NCI-H2227 treated with DMSO at 0.1 percent for 48 hours (cell line): ENCODE results near the gene ANKRD12.

Source experiments
- DNase-seq: peaks from one replicate; lab custom pipeline; 2025; lab: John Stamatoyannopoulos, UW

ANKRD12 gene

DNA sequence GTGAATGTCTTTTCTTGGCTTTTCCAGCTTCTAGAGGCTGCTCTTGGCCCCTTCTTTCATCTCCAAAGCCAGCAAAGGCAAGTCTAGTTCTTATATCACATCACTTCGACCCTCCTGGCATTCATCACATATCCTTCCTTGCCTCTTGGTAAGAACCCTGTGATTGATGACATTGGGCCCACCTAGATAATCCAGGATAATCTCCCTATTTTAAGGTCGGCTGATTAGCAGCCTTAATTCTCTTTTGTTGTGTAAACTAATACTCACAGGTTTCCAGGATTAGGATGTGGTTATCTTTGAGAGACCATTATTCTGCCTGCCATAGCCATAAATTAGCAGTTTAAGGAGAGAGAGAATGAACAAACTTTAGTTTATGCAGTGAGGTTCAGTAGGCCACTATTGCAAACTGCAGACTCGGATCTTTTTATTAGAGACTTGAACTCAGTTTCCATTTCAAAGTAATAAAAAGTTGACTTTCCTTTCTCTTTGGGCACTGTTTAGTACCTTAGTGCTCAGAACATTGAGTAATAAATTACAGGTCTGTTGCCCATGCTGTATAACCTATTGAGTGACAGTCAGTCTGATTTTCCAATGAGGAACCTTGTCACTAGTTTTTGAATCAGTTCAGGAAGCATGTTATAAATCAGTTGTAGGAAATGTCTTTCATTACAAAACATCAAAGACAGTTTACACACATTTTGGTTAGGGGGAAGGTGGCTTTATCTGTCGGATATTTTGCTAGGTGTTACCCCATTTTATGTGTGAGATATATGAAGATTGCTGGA, 29.6 kb upstream of the ANKRD12 start:
- no peak for DNase-seq

DNA sequence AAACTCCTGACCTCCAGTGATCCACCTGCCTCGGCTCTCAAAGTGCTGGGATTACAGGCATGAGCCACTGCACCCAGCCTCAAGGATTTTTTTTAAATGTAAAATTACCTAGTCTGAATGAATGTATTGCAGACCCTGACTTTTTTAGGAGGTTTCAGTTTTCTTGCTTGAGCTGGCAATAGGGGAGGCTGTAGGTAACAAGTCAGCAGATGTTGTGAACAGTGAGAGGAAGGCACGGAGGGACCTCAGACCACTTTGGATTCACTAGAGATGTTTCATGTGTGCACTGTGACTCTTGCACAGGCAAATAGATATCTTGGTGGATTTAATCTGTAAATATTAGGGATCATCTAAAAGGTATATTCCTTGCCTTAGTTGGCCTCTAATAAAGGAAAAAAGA, 27.7 kb upstream of the ANKRD12 start:
- no peak for DNase-seq

DNA sequence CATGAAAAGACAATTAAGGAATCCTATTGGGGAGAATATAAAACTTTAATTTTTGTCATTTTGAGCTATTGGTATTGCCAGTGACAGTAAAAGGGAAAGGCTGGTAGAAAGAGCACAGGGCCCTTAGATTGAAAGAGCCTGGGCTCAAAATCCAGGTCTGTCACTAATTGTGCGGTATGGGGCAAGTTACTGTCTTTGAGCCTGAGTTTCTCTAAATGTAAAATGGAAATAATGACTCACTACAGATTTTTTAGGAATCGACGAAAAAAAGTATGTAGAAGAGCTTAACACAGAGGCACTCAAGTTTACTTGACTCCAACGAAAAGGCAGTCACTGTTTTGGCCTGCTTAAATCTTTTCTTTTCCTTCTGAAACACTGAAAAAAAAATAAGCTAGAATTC, 27.1 kb upstream of the ANKRD12 start:
- DNase-seq = no peak

DNA sequence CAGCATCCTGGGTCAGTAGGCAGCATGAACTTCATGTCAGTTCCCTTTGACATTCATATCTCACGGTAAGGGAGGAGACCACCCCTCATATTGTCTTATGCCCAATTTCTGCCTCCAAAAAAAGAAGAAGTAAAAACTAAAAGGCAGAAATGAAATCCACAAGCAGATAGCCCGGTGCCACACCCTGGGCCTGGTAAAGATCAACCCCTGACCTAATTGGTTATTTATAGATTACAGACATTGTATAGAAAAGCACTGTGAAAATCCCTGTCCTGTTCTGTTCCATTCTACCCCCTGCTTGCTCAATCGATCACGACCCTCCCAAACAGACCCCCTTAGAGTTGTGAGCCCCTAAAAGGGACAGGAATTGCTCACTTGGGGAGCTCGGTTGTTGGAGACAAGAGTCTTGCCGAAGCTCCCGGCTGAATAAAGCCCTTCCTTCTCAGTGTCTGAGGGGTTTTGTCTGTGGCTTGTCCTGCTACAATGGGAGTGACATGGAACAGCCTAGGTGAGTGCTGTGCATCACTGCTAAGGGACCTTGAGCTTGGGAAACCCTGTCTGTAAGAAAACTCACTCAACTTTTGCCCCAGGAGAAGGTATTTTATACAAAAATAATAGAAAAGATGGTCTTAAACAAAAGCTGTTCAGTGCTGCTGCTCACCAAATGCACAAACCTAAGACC, 23.0 kb upstream of the ANKRD12 start:
- DNase-seq = no peak

DNA sequence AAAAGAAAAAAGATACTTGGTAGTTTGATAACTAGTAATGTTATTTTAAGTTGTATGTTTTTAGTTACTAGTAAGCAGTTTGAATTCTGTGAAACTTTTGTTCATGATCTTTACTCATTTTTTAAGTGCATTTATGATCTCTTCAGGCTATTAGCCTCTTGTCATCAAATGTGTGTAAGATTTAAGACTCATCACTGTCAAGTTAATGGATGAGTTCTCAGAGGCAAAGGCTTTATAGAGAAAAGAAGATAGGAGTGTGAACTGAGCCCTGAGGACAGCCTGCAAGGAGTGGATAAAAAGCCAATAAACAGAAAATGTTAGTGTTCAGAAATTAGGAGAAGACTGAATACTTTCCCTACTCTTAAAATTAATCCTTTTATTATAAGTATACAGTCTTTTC, 20.6 kb upstream of the ANKRD12 start:
- no peak for DNase-seq

DNA sequence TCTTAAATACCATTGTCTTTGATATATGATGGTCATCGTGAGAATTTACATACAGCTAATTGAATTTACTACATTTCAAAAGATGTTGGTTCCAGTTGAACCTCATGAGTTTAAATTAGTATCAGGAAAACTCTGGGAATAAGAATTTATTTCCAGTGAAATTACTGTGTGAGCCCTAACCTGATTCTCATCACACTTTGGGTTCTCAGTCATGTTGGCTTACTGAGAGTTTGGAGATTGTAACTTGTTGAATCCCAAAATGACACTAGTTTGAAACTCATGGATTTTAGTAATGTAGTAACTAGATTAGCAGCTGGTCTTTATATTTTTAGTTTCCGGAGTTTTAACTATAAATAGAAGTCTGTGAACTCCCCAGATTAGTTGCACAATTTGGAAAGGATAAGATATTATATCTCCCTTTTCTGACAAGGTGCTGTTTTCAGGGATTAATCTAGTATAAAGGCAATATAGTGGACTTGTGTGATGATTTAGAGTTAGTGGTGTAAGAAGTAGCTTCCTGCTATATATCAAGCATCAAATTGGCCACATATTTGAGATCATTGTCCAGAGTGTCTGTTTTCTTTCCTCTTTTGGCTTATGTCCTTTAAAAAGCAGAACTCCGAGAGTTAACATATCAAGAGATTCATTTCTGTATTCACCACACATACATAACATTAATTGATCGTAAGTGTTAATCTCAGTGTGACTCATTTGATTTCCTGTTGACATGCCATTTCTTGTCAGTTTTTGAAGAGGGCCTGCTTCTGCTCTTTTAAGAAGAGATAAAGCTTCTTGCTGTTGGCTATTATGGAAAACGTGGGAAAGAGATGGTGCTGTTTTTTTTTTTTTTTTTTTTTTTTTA, 18.4 kb upstream of the ANKRD12 start:
- no peak for DNase-seq

DNA sequence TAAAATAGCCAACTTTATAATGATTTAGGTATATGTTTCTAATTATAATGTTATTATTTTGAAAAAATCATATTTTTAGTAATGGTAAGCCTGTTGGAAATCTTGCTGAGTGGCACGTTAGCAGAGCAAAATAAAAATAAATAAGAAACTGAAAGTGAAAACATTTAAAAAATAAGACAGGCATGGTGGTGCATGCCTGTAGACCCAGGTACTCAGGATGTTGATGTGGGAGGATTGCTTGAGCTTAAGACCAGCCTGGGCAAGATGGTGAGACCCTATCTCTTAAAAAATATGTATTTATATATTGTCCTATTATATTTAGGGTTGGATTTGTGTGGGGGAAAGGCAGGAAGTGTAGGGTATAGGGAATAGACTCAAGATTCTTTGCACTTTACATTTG, 15.8 kb upstream of the ANKRD12 start:
- DNase-seq = no peak

DNA sequence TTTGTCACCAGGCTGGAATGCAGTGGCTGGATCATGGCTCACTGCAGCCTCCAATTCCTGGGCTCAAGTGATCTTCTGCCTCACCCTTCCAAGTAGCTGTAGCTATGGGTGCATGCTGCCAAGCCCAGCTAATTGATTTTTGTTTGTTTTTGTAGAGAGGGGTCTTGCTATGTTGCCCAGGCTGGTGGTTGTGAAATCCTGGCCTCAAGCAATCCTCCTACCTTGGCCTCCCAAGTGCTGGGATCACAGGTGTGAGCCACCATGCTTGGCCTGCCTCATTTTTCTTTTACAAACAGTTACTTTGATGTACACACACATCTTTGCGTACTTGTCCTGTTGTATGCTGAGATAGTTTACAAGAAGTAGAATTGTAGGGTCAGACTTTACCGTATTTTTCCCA, 13.1 kb upstream of the ANKRD12 start:
- no peak for DNase-seq

DNA sequence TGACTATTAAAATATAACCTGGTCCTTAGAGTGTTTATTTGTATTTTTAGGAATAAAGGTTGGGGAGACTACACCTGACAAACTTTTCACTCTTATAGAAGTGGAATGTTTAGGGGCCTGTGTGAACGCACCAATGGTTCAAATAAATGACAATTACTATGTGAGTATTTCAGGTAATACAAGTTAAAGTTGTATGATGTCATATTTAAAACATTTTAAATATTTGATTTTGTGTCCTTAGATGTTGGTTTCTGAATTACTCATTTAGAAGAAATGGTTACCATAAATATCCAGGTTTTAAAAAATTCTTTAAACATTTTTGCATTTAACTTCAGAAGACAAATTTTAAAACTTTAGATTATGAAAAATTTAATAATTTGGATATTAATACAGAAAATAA, 11.8 kb upstream of the ANKRD12 start:
- DNase-seq = no peak

DNA sequence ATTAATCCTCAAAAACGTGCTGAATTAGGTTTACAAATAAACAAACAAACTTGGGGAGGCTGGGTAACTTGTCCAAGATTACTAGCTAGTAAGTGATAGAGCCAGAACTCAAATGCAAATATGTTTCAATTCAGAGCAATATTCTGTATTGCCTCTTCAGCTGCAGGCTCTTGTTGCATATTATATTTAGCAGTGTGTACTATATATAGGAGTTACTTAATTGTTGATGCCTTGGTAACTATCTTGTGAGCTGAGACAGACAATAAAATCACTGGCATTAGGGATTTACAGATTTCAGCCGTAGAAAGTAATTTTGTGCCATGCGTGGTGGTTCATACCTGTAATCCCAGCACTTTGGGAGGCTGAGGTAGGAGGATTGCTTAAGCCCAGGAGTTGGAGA, 10.2 kb upstream of the ANKRD12 start:
- no peak for DNase-seq

DNA sequence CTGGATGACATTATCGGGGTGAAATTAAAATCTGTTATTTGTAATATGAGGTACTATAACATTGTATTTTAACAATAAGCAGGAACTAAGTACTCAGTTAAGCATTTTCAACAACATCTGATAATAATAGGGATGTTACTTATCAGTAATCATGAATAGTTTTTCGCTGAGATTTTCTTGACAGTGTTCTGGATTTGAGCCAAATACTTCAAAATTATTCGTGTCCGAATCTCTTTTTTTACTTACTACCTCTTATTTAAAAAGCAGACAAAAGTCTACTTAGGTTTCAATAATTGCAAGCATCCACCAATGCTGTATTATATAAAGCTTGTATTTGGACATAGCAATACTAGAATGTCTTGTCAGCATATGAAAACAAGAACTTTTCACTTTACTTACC, 6.4 kb upstream of the ANKRD12 start:
- DNase-seq = no peak

DNA sequence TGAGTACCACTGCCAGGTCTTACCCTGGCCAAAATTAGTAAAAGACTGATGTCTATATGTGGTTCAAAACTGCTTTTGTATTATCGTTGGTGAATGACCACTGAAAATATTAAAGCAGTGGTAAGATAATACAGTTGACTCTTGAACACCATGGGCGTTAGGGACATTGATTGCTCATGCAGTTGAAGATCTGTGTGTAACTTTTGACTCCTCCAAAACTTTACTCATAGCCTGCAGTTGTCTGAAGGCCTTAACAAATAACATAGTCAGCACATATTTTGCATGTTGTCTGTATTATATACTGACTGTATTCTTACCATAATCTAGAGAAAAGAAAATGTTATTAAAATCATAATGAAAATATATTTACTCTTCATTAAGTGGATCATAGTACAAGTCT, 5.8 kb upstream of the ANKRD12 start:
- DNase-seq = no peak

DNA sequence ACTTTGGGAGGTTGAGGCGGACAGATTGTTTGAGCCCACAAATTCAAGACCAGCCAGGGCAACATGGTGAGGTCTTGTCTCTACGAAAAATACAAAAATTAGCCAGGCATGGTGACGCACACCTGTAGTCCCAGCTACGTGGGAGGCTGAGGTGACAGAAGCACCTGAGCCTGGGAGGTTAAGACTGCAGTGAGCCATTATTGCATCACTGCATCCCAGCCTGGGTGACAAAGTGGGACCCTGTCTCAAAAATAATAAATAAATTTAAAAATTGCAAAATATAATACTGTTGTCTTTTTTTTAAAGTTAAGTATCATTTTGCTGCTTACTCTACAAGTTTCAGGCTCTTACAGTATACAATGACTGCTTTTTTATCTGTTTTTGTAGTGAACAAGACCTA, 4.0 kb upstream of the ANKRD12 start:
- DNase-seq = no peak

DNA sequence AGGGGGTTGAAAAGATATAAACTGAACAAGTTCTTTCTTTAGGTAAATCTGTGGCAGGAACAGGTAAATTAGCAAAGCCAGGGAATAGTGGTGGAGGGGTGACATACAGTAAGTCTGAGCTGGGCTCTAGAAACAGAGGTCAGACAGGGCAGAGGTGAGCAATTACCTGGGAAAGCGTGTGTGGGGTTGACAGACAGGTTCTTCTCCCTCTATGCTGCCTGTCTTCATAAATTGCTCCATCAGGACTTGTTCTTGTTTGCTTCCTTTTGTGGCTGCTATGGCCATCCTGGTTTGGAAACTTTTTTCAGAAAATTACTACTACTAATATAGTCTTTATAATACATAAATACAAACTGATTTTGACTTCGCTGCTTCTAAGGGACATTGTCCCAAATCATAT, 3.4 kb upstream of the ANKRD12 start:
- no peak for DNase-seq

DNA sequence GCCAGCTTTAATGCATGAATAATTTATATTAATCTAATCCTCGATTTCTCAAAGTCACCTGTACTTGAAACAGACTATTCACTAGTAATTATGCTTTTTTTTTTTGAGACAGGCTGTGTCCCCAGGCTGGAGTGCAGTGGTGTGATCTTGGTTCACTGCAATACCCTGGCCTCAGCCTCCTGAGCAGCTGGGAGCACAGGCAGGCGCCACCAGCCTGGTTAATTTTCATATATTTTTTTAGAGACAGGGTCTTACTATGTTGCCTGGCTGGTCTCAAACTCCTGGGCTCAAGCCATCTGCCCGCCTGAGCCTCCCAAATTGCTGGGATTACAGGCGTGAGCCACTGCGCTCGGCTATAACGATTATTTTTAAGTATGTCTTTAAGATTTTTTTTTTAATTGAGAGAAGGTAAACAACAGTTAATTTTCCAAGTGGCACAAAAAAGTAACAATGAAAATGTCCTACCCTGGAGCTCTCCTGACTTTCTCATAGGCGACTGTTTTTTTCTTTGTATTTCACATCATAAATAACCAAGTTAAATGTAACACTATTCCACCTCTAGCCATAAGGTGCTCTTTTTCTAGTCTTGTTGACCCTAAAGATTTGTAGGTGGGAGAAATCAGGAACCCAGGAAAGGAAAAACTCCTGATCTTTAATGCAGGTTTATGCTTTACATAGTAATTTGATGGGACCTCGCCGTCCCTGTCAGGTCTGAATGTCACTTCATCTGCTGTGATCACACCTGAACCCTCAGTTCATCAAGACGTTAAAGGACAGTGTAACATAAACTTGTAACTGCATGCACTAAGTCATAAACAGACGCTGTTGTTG, 1.3 kb upstream of the ANKRD12 start:
- no peak for DNase-seq

DNA sequence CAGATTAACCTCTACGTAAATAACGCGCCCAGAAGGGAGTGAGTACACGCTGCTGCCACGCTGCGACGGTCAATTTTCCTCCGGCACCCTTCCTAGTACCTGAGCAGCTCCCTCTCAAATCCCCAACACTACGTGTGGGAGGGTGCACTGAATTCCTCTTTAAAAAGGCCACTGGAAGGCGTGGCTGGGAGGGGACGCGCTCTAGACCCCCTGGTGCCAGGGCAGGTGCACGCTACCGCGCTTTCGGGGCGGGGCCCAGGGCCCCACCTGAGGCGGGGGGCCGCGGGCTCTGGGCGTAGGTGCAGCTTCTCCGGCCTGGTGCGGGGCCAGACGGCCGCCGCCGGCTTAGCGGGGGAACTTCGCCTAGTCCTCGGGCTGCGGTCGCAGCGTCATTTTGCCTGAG, 668 bp upstream of the ANKRD12 start:
- peak; percentile 66 for DNase-seq

DNA sequence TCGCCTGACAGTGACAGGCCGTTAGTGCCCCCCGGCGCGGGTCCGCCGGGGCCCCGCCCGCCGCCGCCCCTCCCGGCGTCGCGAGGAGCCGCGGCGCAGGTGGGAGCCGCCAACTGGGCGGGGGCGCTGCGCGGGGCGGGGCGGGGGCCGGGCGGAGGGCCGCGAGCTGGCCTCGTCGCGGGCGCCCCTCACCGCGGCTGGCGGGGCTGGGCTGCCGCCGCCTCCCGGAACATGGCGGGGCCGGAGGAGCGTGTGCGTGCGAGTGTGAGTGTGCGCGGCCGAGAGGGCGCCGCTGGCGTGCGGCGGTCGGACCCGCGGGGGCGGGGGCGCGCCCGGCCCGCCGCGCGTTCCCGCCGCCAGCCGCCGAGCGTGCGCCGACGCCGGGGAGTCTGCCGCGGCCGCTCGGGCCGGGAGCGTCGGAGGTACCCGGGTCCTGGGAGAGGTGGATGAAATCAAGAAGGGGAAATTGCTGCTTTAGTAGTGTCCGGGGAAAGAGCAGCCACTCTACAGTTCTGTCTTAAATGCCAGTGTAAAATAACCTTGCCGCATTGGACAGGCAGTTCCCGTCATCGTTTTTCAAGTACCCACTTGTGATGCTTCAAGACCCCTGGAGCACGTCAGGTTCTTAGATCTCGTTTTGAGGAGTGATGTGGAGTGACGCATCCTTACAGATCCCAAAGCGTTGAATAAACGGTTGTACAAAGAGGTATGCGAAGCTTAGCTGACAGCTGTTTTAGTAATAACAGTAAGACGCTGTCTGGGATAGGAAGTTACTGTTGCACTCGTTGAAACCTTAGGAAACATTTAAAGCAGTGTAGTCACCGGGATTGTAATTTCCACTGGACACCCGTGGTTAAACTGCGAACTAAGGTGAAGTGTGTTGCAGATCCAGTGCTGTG, 836 bp downstream of the ANKRD12 start:
- DNase-seq = peak; percentile 87

DNA sequence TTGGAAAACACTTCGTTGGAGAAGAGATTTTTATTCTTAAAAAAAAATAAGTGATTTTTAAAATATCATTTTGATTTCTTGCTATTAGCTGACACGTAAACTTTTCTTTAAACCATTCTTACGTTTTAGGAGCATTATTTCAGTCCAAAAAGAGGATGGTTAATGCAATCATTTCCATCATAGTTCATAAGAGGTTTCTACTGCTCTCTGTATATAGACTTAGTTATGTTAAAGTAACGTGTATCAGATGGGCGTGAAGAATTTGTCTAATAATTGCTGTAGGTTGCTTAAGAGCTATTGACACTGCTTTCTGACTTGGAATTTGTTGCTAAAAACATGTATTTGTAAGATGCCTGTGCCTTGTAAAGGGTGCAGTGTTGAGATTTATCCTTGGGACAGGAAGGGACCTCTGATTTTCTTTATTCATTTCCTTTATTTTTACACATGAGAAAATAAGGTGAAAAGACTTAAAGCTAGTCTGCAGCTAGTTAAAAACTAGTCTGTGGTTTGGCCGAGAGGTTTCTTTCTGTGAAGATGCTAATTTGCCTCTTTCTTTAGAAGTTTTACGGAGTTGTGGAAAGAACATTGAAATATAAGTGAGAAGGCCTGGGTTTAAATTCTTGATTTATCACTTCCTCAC, 2.9 kb downstream of the ANKRD12 start:
- DNase-seq = no peak

DNA sequence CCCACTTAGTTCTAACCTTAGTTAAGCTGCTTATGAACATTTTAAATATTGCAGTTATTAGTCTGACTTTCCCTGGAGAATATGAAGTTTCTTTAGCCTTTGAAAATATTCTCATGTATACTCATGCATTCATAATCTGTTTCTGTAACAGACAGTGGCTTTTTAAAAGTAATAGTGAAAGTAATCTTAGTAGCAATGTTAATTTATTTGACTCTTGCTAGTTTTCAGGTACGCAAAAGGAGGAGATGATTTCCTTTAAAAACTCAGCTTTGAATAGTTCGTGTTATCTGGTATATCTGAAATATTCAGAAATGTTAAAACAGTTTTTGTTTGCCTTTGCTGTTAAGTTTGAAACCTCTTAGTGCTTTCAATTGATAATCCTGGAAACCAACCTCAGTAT, 3.8 kb downstream of the ANKRD12 start:
- DNase-seq = no peak

DNA sequence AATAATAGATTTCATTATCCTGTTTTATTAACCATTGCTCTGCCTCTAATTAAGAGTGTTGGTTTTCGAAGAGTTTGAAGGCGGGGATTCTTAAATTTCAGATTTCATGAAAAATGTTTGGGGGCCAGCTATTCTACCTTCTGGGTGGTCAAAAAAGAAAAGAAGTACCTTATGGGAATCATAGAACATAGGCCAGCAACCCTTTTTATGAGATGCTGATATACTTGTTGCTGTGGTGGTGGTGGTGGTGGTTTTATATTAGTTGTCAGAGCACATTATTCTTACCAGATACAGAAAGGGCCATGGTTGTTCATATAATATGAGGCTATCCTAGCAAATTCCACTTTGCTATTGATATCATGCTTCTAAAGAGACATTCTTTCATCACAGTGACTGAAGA, 4.4 kb downstream of the ANKRD12 start:
- no peak for DNase-seq

DNA sequence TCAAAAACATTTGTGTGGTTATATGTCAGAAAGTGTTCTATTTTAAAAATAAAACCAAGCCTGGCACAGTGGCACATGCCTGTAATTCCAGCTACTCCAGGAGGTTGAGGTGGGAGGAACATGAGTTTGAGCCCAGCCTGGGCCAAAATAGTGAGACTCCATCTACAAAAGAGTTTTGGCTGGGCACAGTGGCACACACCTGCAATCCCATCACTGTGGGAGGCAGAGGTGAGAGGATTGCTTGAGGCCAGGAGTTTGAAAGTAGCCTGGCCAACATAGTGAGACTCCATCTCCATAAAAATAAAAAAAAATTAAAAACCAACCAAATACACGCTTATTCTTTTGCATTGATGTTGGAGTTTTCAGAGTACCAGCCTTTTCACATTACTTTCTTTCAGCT, 9.6 kb downstream of the ANKRD12 start:
- DNase-seq = no peak
